22Rv1 (cell line): ENCODE measurements around the gene SMCO1.
"Not testable (repeated sequence)": the region's sequence is repeated elsewhere in the genome, so short reads cannot be mapped to it uniquely, and the experiment has no call there.

ENCODE experiments used
- CTCF ChIP-seq: fragments of 450-650 bp; IDR thresholded peaks from 2 replicates; pipeline ENCODE4 v1.5.1; 2017; ENCODE audit warnings: mild to moderate bottlenecking
- ZFX ChIP-seq: fragments of 450-650 bp; IDR thresholded peaks from 2 replicates; pipeline ENCODE4 v1.6.1; 2017; ENCODE audit warnings: antibody characterized with exemption, borderline replicate concordance

- not testable (repeated sequence) for TF ChIP-seq CTCF, ZFX
These were observed 3.3 kb downstream of the SMCO1 start for GRCh38 chr3:196511646-196512425.
